Activated T-helper 2 cell treated with anti-CD3 and anti-CD28 coated beads, Interferon-gamma antibody, Interleukin-2, Interleukin-4, amounts not matched to agents 10 μg/mL and 5 μg/mL and 100 μg/mL, durations not matched to agents 14 hours and 24 hours and 36 hours (primary cell): ENCODE measurements around the gene ARHGEF19. TPM values are rescaled to one million over a fixed set of nuclear protein-coding genes. Genes with fewer than 3 reads are reported as not detected.

Experiments used
- total RNA-seq: library from RNA; stranded (reverse); gene quantifications from 2 replicates; pipeline ENCODE4 v1.2.3, GENCODE V29; 2022

Gene ARHGEF19
- total RNA-seq, 1 donor from 2014 or later = 7.5 TPM

Other genes with a start within 250 kb of the ARHGEF19 start
- 65.7 and 67.8 TPM in 2 replicates for gene ZBTB17, start 236.6 kb downstream of the ARHGEF19 start, total RNA-seq
- not detected in 2 replicates for gene SRARP, start 208.4 kb downstream of the ARHGEF19 start, total RNA-seq
- gene HSPB7, start 194.6 kb downstream of the ARHGEF19 start, total RNA-seq = not detected in 2 replicates
- gene CLCNKA, start 190.6 kb downstream of the ARHGEF19 start, total RNA-seq = not detected in 2 replicates
- not detected in 2 replicates for gene CLCNKB, start 168.9 kb downstream of the ARHGEF19 start, total RNA-seq
- gene FAM131C, start 139.0 kb downstream of the ARHGEF19 start, total RNA-seq = 1.4 and 1.8 TPM in 2 replicates
- not detected in 2 replicates for gene EPHA2, start 56.6 kb downstream of the ARHGEF19 start, total RNA-seq
- gene CPLANE2, start 24.5 kb upstream of the ARHGEF19 start, total RNA-seq = 3.2 and 3.9 TPM in 2 replicates
- 17.9 and 18.5 TPM in 2 replicates for gene FBXO42, start 139.8 kb upstream of the ARHGEF19 start, total RNA-seq
- gene SZRD1, start 154.6 kb upstream of the ARHGEF19 start, total RNA-seq = 198 TPM in 2 replicates
- gene SPATA21, start 224.8 kb upstream of the ARHGEF19 start, total RNA-seq = not detected in 2 replicates
- gene NECAP2, start 228.1 kb upstream of the ARHGEF19 start, total RNA-seq = 75.2 and 79.4 TPM in 2 replicates